ENCODE data around the gene TSPAN5.

GRCh38 chr4:98685225-98686042, 27.0 kb upstream of the TSPAN5 start:
- TF ChIP-seq ZNF23 (CRISPR knock-in tag; IDR thresholded peaks at IDR 0.05) (no peak), YY1 (IDR thresholded peaks at IDR 0.05; ENCODE audit: borderline replicate concordance in 1 of 3, control insufficient read depth in 1 of 3, extremely low read depth in 1 of 3, insufficient read depth in 3 of 3, insufficient read length in 1 of 3, insufficient replicate concordance in 2 of 3, low read depth in 1 of 3, low read length in 2 of 3) (no peak), ZNF431 (CRISPR knock-in tag; IDR thresholded peaks at IDR 0.05) (no peak)
- TF ChIP-seq, protein P1, sequence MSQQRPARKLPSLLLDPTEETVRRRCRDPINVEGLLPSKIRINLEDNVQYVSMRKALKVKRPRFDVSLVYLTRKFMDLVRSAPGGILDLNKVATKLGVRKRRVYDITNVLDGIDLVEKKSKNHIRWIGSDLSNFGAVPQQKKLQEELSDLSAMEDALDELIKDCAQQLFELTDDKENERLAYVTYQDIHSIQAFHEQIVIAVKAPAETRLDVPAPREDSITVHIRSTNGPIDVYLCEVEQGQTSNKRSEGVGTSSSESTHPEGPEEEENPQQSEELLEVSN (IDR thresholded peaks at IDR 0.05; ENCODE audit: borderline replicate concordance in 1 of 2, extremely low read depth in 1 of 2, insufficient read depth in 1 of 2, insufficient read length in 1 of 2, low read depth in 1 of 2, low read length in 1 of 2, poor library complexity in 1 of 2, severe bottlenecking in 1 of 2): no peak
- TF ChIP-seq, protein P2, sequence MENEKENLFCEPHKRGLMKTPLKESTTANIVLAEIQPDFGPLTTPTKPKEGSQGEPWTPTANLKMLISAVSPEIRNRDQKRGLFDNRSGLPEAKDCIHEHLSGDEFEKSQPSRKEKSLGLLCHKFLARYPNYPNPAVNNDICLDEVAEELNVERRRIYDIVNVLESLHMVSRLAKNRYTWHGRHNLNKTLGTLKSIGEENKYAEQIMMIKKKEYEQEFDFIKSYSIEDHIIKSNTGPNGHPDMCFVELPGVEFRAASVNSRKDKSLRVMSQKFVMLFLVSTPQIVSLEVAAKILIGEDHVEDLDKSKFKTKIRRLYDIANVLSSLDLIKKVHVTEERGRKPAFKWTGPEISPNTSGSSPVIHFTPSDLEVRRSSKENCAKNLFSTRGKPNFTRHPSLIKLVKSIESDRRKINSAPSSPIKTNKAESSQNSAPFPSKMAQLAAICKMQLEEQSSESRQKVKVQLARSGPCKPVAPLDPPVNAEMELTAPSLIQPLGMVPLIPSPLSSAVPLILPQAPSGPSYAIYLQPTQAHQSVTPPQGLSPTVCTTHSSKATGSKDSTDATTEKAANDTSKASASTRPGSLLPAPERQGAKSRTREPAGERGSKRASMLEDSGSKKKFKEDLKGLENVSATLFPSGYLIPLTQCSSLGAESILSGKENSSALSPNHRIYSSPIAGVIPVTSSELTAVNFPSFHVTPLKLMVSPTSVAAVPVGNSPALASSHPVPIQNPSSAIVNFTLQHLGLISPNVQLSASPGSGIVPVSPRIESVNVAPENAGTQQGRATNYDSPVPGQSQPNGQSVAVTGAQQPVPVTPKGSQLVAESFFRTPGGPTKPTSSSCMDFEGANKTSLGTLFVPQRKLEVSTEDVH (IDR thresholded peaks at IDR 0.05; ENCODE audit: low read depth, partially characterized antibody): no peak
- TF ChIP-seq, protein P3, sequence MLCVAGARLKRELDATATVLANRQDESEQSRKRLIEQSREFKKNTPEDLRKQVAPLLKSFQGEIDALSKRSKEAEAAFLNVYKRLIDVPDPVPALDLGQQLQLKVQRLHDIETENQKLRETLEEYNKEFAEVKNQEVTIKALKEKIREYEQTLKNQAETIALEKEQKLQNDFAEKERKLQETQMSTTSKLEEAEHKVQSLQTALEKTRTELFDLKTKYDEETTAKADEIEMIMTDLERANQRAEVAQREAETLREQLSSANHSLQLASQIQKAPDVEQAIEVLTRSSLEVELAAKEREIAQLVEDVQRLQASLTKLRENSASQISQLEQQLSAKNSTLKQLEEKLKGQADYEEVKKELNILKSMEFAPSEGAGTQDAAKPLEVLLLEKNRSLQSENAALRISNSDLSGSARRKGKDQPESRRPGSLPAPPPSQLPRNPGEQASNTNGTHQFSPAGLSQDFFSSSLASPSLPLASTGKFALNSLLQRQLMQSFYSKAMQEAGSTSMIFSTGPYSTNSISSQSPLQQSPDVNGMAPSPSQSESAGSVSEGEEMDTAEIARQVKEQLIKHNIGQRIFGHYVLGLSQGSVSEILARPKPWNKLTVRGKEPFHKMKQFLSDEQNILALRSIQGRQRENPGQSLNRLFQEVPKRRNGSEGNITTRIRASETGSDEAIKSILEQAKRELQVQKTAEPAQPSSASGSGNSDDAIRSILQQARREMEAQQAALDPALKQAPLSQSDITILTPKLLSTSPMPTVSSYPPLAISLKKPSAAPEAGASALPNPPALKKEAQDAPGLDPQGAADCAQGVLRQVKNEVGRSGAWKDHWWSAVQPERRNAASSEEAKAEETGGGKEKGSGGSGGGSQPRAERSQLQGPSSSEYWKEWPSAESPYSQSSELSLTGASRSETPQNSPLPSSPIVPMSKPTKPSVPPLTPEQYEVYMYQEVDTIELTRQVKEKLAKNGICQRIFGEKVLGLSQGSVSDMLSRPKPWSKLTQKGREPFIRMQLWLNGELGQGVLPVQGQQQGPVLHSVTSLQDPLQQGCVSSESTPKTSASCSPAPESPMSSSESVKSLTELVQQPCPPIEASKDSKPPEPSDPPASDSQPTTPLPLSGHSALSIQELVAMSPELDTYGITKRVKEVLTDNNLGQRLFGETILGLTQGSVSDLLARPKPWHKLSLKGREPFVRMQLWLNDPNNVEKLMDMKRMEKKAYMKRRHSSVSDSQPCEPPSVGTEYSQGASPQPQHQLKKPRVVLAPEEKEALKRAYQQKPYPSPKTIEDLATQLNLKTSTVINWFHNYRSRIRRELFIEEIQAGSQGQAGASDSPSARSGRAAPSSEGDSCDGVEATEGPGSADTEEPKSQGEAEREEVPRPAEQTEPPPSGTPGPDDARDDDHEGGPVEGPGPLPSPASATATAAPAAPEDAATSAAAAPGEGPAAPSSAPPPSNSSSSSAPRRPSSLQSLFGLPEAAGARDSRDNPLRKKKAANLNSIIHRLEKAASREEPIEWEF (CRISPR knock-in tag; IDR thresholded peaks at IDR 0.05): no peak
- TF ChIP-seq, protein P4, sequence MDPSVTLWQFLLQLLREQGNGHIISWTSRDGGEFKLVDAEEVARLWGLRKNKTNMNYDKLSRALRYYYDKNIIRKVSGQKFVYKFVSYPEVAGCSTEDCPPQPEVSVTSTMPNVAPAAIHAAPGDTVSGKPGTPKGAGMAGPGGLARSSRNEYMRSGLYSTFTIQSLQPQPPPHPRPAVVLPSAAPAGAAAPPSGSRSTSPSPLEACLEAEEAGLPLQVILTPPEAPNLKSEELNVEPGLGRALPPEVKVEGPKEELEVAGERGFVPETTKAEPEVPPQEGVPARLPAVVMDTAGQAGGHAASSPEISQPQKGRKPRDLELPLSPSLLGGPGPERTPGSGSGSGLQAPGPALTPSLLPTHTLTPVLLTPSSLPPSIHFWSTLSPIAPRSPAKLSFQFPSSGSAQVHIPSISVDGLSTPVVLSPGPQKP (CRISPR knock-in tag; IDR thresholded peaks at IDR 0.05): no peak

All from K562 (cell line).